Esophagus muscularis mucosa (tissue), 4 donors: ENCODE measurements around the gene OLAH. TPM values are rescaled to one million over a fixed set of nuclear protein-coding genes. Genes with fewer than 3 reads are reported as not detected.

Experiments
- DNase-seq: peaks from one replicate; pipeline ENCODE4 v3.0.0-alpha.2; 2017; ENCODE audit errors: extremely low spot score
- H3K27ac ChIP-seq, 4 donors: fragments of 200-600 bp; sonication (generic); replicated peaks in 1 of 4; 1 replicate in 3 of 4; 2 replicates in 1 of 4; pipeline ENCODE4 v1.5.1; 2016 to 2019; ENCODE audit warnings: mild to moderate bottlenecking in 1 of 4
- H3K27me3 ChIP-seq, 4 donors: fragments of 200-600 bp; sonication (generic); one replicate each; pipeline versions ENCODE4 v1.5.1 to v1.6.0; 2016 to 2019
- H3K36me3 ChIP-seq, 4 donors: fragments of 200-600 bp; sonication (generic); one replicate each; pipeline ENCODE4 v1.5.1; 2016 to 2019
- H3K4me1 ChIP-seq, 4 donors: fragments of 200-600 bp; sonication (generic); one replicate each; pipeline ENCODE4 v1.5.1; 2016 to 2019
- H3K4me3 ChIP-seq, 4 donors: fragments of 200-600 bp; sonication (generic); 1 replicate in 2 of 4; 2 replicates in 2 of 4; pipeline ENCODE4 v1.5.1; 2016 to 2019; ENCODE audit warnings: mild to moderate bottlenecking in 4 of 4, moderate library complexity in 1 of 4
- H3K9me3 ChIP-seq, 4 donors: fragments of 200-600 bp; sonication (generic); 1 replicate in 3 of 4; 2 replicates in 1 of 4; pipeline ENCODE4 v1.5.1; 2016 to 2019
- CTCF ChIP-seq, 3 experiments: fragments of 200-600 bp in 2 of 3; fragments of 450-650 bp in 1 of 3; sonication (generic) in 2 of 3; IDR thresholded peaks; one replicate each; pipeline ENCODE4 v1.5.1; 2017 to 2019; ENCODE audit warnings: antibody characterized with exemption in 3 of 3, mild to moderate bottlenecking in 2 of 3, moderate library complexity in 1 of 3
- EP300 ChIP-seq: sonication (generic); formaldehyde crosslinking; IDR thresholded peaks from one replicate; pipeline ENCODE4 v1.6.1; 2017; ENCODE audit warnings: antibody characterized with exemption
- POLR2A ChIP-seq: fragments of 450-650 bp; IDR thresholded peaks from one replicate; pipeline ENCODE4 v1.6.1; 2017; ENCODE audit warnings: antibody characterized with exemption, moderate library complexity, mild to moderate bottlenecking, low read depth
- POLR2AphosphoS5 ChIP-seq, 2 donors: sonication (generic); formaldehyde crosslinking; IDR thresholded peaks; one replicate each; pipeline ENCODE4 v1.6.1; 2017; ENCODE audit warnings: antibody characterized with exemption in 2 of 2
- WGBS: methylation state at CpG from one replicate; pipeline ENCODE4 v1.1.5; 2018; 5-methylcytosine and 5-hydroxymethylcytosine counted together
- intact Hi-C: fragments of 100-400 bp; cut with DNase I; formaldehyde crosslinking; loops from one replicate; pipeline ENCODE4 v1.15.1; 2023
- total RNA-seq, 4 donors: library from RNA; depleted of rRNA; stranded (reverse); fragments of >200 nt; gene quantifications; one replicate each; pipeline versions ENCODE4 v1.1.0 to v1.2.1, GENCODE V29; 2016

The OLAH gene
- total RNA-seq, 4 donors from 2014 or later: 2.6 to 15.2 (median 3.7) TPM

DNA sequence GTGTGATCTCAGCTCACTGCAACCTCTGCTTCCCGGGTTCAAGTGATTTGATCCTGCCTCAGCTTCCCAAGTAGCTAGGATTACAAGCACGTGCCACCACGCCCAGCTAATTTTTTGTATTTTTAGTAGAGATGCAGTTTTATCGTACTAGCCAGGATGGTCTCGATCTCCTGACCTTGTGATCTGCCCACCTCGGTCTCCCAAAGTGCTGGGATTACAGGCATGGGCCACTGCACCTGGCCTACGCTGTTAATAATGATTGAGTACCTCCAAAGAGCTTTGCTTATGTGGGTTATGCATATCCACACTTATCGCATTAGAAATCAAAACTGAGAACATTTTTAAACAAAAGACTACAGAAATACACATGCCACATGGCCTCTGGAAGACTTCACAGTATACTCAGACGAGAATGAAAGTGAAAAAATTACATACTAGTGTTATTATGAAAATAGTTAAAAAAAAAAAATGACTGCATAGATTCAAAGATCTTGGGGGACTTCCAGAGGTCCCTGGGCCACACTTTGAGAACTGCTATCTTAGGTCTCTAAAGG lies 78.8 kb downstream of the OLAH start:
- no peak for DNase-seq
- intact Hi-C loops: no loop called here
- Histone ChIP-seq H3K9me3 (no peaks in the 10 kb centered on the region), H3K4me3 (no peak overlapping the region), H3K27ac (no peak overlapping the region), H3K4me1 (peaks cover 0 to 4% (median 0%) of the 10 kb centered on the region in 4 donors), H3K36me3 (peaks cover 29 to 82% (median 66%) of the 10 kb centered on the region in 4 donors), H3K27me3 (no peaks in the 10 kb centered on the region)
- TF ChIP-seq POLR2A (no peak), POLR2AphosphoS5 (IDR thresholded peaks at IDR 0.05) (no peak), CTCF (IDR thresholded peaks at IDR 0.05) (no peak), EP300 (no peak)
- 90% methylated on average over 9 of the region's 9 CpGs for WGBS

Other genes starting within 250 kb of the OLAH start
- gene CDNF, start 205.9 kb upstream of the OLAH start, total RNA-seq: 1 to 10 TPM in 1 of 4 donors, under 1 TPM in 3; 0.45 to 3.7 (median 0.67) TPM
- 1 to 10 TPM; 6.8 to 9.8 (median 7.8) TPM for gene HSPA14, start 205.6 kb upstream of the OLAH start, total RNA-seq
- 10 to 100 TPM in 1 of 4 donors, 1 to 10 TPM in 3; 5.4 to 11.1 (median 8.0) TPM for gene MSANTD7, start 205.6 kb upstream of the OLAH start, total RNA-seq
- 1 to 10 TPM; 2.4 to 9.6 (median 4.3) TPM for gene SUV39H2, start 165.1 kb upstream of the OLAH start, total RNA-seq
- gene DCLRE1C, start 89.8 kb upstream of the OLAH start, total RNA-seq: 10 to 100 TPM in 2 of 4 donors, 1 to 10 TPM in 2; 6.6 to 12.8 (median 10.6) TPM
- gene MEIG1, start 84.6 kb upstream of the OLAH start, total RNA-seq: not detected
- gene ACBD7, start 44.8 kb downstream of the OLAH start, total RNA-seq: 1 to 10 TPM in 1 of 4 donors, under 1 TPM in 1, not detected in 2; 0.63 to 2.2 TPM
- gene RPP38, start 53.4 kb downstream of the OLAH start, total RNA-seq: 10 to 100 TPM in 2 of 4 donors, 1 to 10 TPM in 2; 9.1 to 16.2 (median 10.9) TPM
- gene NMT2, start 124.8 kb downstream of the OLAH start, total RNA-seq: 10 to 100 TPM; 14.1 to 23.2 (median 16.0) TPM